ENCODE measurements around the gene PTGES. TPM values are rescaled to one million over a fixed set of nuclear protein-coding genes. Genes with fewer than 3 reads are reported as not detected.

PTGES gene
- total and polyA plus RNA-seq, 2 experiments from 2014 or later: 2.8 to 3.6 TPM

DNA sequence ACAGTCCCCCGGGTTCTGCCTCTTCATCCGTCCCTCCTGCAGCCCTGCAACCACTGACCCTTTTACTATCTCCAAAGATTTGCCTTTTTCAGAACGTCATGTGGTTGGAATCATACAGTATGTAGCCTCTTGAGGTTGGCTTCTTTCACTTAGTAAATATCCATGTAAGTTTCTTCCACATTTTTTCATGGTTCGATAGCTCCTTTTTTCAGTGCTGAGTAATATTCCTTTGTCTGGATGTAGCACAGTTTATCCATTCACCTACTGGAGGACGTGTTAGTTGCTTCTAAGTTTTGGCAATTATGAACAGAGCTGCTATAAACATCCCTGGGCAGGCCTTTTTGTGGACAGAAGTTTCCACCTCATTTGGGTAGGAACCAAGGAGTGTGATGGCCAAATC, 60.3 kb downstream of the PTGES start:
- H3K27me3 ChIP-seq (ENCODE audit: insufficient read depth): peaks cover 6% of the 10 kb centered on the region
- H3K4me1 ChIP-seq (ENCODE audit: insufficient read depth): peaks cover 8% of the 10 kb centered on the region; the same call in 1 of the 2 replicates
- TF ChIP-seq ZNF331 (CRISPR knock-in tag; IDR thresholded peaks at IDR 0.05; ENCODE audit: low read depth) (no peak), EZH2 (IDR thresholded peaks at IDR 0.05; ENCODE audit: low read depth, unreplicated experiment) (no peak), POLR2AphosphoS5 (IDR thresholded peaks at IDR 0.05; ENCODE audit: low read depth) (no peak), ZNF114 (CRISPR knock-in tag; IDR thresholded peaks at IDR 0.05) (no peak), ETS1 (IDR thresholded peaks at IDR 0.05) (no peak), CREB1 (CRISPR knock-in tag; IDR thresholded peaks at IDR 0.05; ENCODE audit: low read depth) (no peak), EZH2phosphoT487 (IDR thresholded peaks at IDR 0.05; ENCODE audit: unreplicated experiment) (no peak), REST (IDR thresholded peaks at IDR 0.05; ENCODE audit: unreplicated experiment) (no peak)
- no peak overlapping the region for H3K27ac ChIP-seq (ENCODE audit: low read depth)
- Mint-ChIP-seq H3K36me3 (ENCODE audit: low read depth) (no peaks in the 10 kb centered on the region), H3K27me3 (ENCODE audit: insufficient read depth, low read depth, poor library complexity) (peaks cover 10% of the 10 kb centered on the region), H3K4me3 (no peak overlapping the region), H3K27ac (no peak overlapping the region), H3K4me1 (peaks cover 6% of the 10 kb centered on the region; the same call in 2 of the 3 replicates), H3K9me3 (no peaks in the 10 kb centered on the region)
- H3K79me2 ChIP-seq (replicated peaks; ENCODE audit: insufficient read depth): no peaks in the 10 kb centered on the region
- no peaks in the 10 kb centered on the region for H3K9me2 ChIP-seq (ENCODE audit: insufficient read depth)
- no peaks in the 10 kb centered on the region for H3F3A ChIP-seq (replicated peaks; ENCODE audit: low read depth)
- DNase-seq (ENCODE audit: low spot score): no peak
- H3K4me3 ChIP-seq: no peak overlapping the region
- no peaks in the 10 kb centered on the region for H4K20me1 ChIP-seq (replicated peaks; ENCODE audit: insufficient read depth)
- no peak for ATAC-seq
- no peak overlapping the region for H3K4me2 ChIP-seq
- H2AFZ ChIP-seq: no peak overlapping the region
- H3K36me3 ChIP-seq (ENCODE audit: insufficient read depth): no peaks in the 10 kb centered on the region

Other genes with a start within 250 kb of the PTGES start
- gene C9orf50, start 131.9 kb downstream of the PTGES start, total RNA-seq (2014; rRNA removed; shearing (Covaris generic)): not detected in 2 replicates
- not detected in 2 replicates for gene C9orf50, start 131.9 kb downstream of the PTGES start, polyA plus RNA-seq (2016; fragmentation: Nextera tagmentation; extraction: Ambion mirVana)
- gene NTMT1, start 126.9 kb downstream of the PTGES start, total RNA-seq (2014; rRNA removed; shearing (Covaris generic)): 44.2 and 59.4 TPM in 2 replicates
- 97.4 and 108 TPM in 2 replicates for gene NTMT1, start 126.9 kb downstream of the PTGES start, polyA plus RNA-seq (2016; fragmentation: Nextera tagmentation; extraction: Ambion mirVana)
- 15.6 and 19.8 TPM in 2 replicates for gene ASB6, start 110.9 kb downstream of the PTGES start, total RNA-seq (2014; rRNA removed; shearing (Covaris generic))
- 8.8 and 9.7 TPM in 2 replicates for gene ASB6, start 110.9 kb downstream of the PTGES start, polyA plus RNA-seq (2016; fragmentation: Nextera tagmentation; extraction: Ambion mirVana)
- 4.5 and 8.3 TPM in 2 replicates for gene PRRX2, start 87.4 kb downstream of the PTGES start, total RNA-seq (2014; rRNA removed; shearing (Covaris generic))
- gene PRRX2, start 87.4 kb downstream of the PTGES start, polyA plus RNA-seq (2016; fragmentation: Nextera tagmentation; extraction: Ambion mirVana): 5.6 and 5.8 TPM in 2 replicates
- 36.2 and 42.4 TPM in 2 replicates for gene TOR1B, start 50.1 kb upstream of the PTGES start, total RNA-seq (2014; rRNA removed; shearing (Covaris generic))
- 8.8 and 10.6 TPM in 2 replicates for gene TOR1B, start 50.1 kb upstream of the PTGES start, polyA plus RNA-seq (2016; fragmentation: Nextera tagmentation; extraction: Ambion mirVana)
- 33.9 and 45.7 TPM in 2 replicates for gene TOR1A, start 71.1 kb upstream of the PTGES start, total RNA-seq (2014; rRNA removed; shearing (Covaris generic))
- 23.6 and 24.2 TPM in 2 replicates for gene TOR1A, start 71.1 kb upstream of the PTGES start, polyA plus RNA-seq (2016; fragmentation: Nextera tagmentation; extraction: Ambion mirVana)
- 34.4 and 46.1 TPM in 2 replicates for gene C9orf78, start 82.2 kb upstream of the PTGES start, total RNA-seq (2014; rRNA removed; shearing (Covaris generic))
- gene C9orf78, start 82.2 kb upstream of the PTGES start, polyA plus RNA-seq (2016; fragmentation: Nextera tagmentation; extraction: Ambion mirVana): 72.8 and 84.6 TPM in 2 replicates
- gene USP20, start 82.4 kb upstream of the PTGES start, total RNA-seq (2014; rRNA removed; shearing (Covaris generic)): 12.0 and 13.0 TPM in 2 replicates
- gene USP20, start 82.4 kb upstream of the PTGES start, polyA plus RNA-seq (2016; fragmentation: Nextera tagmentation; extraction: Ambion mirVana): 9.9 and 10.4 TPM in 2 replicates

Data from GM23338 (cell line).